Forelimb muscle (tissue), 1 donor: ENCODE measurements around the gene MYL5. TPM values are rescaled to one million over a fixed set of nuclear protein-coding genes. Genes with fewer than 3 reads are reported as not detected.
"Not testable (repeated sequence)": the region's sequence is repeated elsewhere in the genome, so short reads cannot be mapped to it uniquely, and the experiment has no call there.

Source experiments
- DNase-seq: peaks from one replicate; pipeline ENCODE4 v3.0.0-alpha.2; 2013; ENCODE audit warnings: low read depth
- polyA plus RNA-seq: library from polyadenylated mRNA; unstranded; fragments of 120-200 nt; gene quantifications from one replicate; pipeline ENCODE4 v1.2.1, GENCODE V29; 2013; ENCODE audit not compliant: insufficient read length

Gene MYL5
- polyA plus RNA-seq, 1 donor = 1,014 TPM

GRCh38 chr4:656436-657337, 17.7 kb upstream of the MYL5 start:
- no peak for DNase-seq

- DNase-seq = no peak
These were observed 17.0 kb upstream of the MYL5 start for GRCh38 chr4:657338-657833.

- DNase-seq = no peak
These were observed 16.3 kb upstream of the MYL5 start for GRCh38 chr4:657834-658667.

GRCh38 chr4:658681-659667, 15.4 kb upstream of the MYL5 start:
- no peak for DNase-seq

GRCh38 chr4:659851-660250, 14.5 kb upstream of the MYL5 start:
- no peak for DNase-seq

GRCh38 chr4:660401-660800, 13.9 kb upstream of the MYL5 start:
- no peak for DNase-seq

- no peak for DNase-seq
These were observed 13.1 kb upstream of the MYL5 start for GRCh38 chr4:661231-661630.

GRCh38 chr4:661881-662761, 12.2 kb upstream of the MYL5 start:
- DNase-seq = no peak

GRCh38 chr4:663046-663437, 11.3 kb upstream of the MYL5 start:
- DNase-seq = no peak

- no peak for DNase-seq
These were observed 10.6 kb upstream of the MYL5 start for GRCh38 chr4:663438-664428.

GRCh38 chr4:664713-665231, 9.6 kb upstream of the MYL5 start:
- DNase-seq = no peak

GRCh38 chr4:665381-665750, 9.0 kb upstream of the MYL5 start:
- no peak for DNase-seq

GRCh38 chr4:665751-666435, 8.4 kb upstream of the MYL5 start:
- DNase-seq = no peak

GRCh38 chr4:666436-666810, 7.9 kb upstream of the MYL5 start:
- no peak for DNase-seq

GRCh38 chr4:666822-667544, 7.4 kb upstream of the MYL5 start:
- no peak for DNase-seq

GRCh38 chr4:667545-667925, 6.8 kb upstream of the MYL5 start:
- DNase-seq = no peak

- DNase-seq = not testable (repeated sequence)
These were observed 6.1 kb upstream of the MYL5 start for GRCh38 chr4:668219-668618.
